DND-41 (cell line): ENCODE results near the gene AKAP9.

Experiments used
- ATAC-seq: fragments of 200-7000 bp; cut with Tn5 transposase; 3 replicates; pipeline ENCODE4 v1.9.1; 2021; ENCODE audit warnings: low read depth; ENCODE audit not compliant: insufficient read depth
- DNase-seq: peaks from one replicate; pipeline ENCODE4 v3.0.0-alpha.2; 2020
- H2AFZ ChIP-seq: 2 replicates; pipeline ENCODE4 v1.6.0; 2012; ENCODE audit warnings: low read depth, low read length
- H3K27ac ChIP-seq: 2 replicates; pipeline ENCODE4 v1.5.1; 2012; ENCODE audit warnings: low read length, inconsistent platforms
- H3K27me3 ChIP-seq: fragments of 200-600 bp; sonication (generic); 2 replicates; pipeline ENCODE4 v1.6.0; 2012; ENCODE audit warnings: low read length, mild to moderate bottlenecking, inconsistent platforms; ENCODE audit not compliant: insufficient read depth, poor library complexity
- H3K36me3 ChIP-seq: 2 replicates; pipeline ENCODE4 v1.5.1; 2012; ENCODE audit warnings: low read length, inconsistent platforms; ENCODE audit not compliant: insufficient read depth
- H3K4me1 ChIP-seq: 2 replicates; pipeline ENCODE4 v1.5.1; 2012; ENCODE audit warnings: mild to moderate bottlenecking, low read length; ENCODE audit not compliant: insufficient read depth
- H3K4me2 ChIP-seq: 2 replicates; pipeline ENCODE4 v1.6.0; 2012; ENCODE audit warnings: mild to moderate bottlenecking, moderate library complexity, low read length, inconsistent platforms; ENCODE audit not compliant: insufficient read depth
- H3K4me3 ChIP-seq, 2 experiments: fragments of 200-600 bp in 1 of 2; shearing (Covaris generic) in 1 of 2; 2 replicates each; pipeline ENCODE4 v1.5.1; 2012 to 2016; ENCODE audit warnings: inconsistent platforms in 2 of 2, low read length in 2 of 2, mild to moderate bottlenecking in 2 of 2, low read depth in 1 of 2, moderate library complexity in 1 of 2
- H3K79me2 ChIP-seq: 2 replicates; pipeline ENCODE4 v1.6.0; 2012; ENCODE audit warnings: low read length, inconsistent platforms; ENCODE audit not compliant: insufficient read depth
- H3K9ac ChIP-seq: 2 replicates; pipeline ENCODE4 v1.6.0; 2012; ENCODE audit warnings: low read depth, mild to moderate bottlenecking, inconsistent platforms, low read length, moderate library complexity
- H3K9me3 ChIP-seq: 2 replicates; pipeline ENCODE4 v1.5.1; 2012; ENCODE audit warnings: low read length, moderate library complexity, mild to moderate bottlenecking, inconsistent platforms; ENCODE audit not compliant: insufficient read depth, severe bottlenecking
- H4K20me1 ChIP-seq: 2 replicates; pipeline ENCODE4 v1.6.0; 2012; ENCODE audit warnings: low read length; ENCODE audit not compliant: insufficient read depth
- EZH2 ChIP-seq: IDR thresholded peaks from 3 replicates; pipeline ENCODE4 v1.6.1; 2012; ENCODE audit warnings: borderline replicate concordance, low read depth, mild to moderate bottlenecking, moderate library complexity, low read length, inconsistent platforms; ENCODE audit not compliant: severe bottlenecking
- TF ChIP-seq, protein P1 (sequence below): IDR thresholded peaks from 2 replicates; pipeline ENCODE4 v1.5.1; 2012; ENCODE audit warnings: borderline replicate concordance, low read length, moderate library complexity, mild to moderate bottlenecking; ENCODE audit not compliant: poor library complexity, severe bottlenecking; ENCODE audit errors: extremely low read depth

The AKAP9 gene

DNA sequence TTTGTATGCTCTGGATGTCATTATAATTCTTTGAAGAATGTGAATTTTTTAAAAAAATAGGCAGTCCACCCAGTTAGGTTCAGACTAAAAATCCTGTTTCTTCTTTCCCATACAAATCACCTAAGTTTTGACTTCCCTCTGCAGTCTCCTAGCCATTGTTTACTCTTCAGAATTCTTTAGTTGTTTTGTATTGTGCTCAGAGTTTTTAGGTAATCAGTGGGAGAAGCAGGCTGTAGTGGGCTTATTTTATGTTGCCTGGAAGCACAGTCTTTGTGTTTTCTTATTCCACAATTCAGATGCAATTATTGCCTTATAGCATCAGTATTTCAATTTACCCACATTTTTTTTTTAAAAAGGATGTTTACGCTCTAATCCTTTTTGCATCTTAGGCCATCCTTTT lies 94.9 kb downstream of the AKAP9 start:
- no peaks in the 10 kb centered on the region for H3K79me2 ChIP-seq
- ATAC-seq = no peak
- no peak overlapping the region for H3K27ac ChIP-seq
- H3K36me3 ChIP-seq = peaks cover 27% of the 10 kb centered on the region; the same call in 1 of the 2 replicates
- no peak overlapping the region for H3K4me2 ChIP-seq
- no peak overlapping the region for H3K4me3 ChIP-seq
- TF ChIP-seq, protein P1, sequence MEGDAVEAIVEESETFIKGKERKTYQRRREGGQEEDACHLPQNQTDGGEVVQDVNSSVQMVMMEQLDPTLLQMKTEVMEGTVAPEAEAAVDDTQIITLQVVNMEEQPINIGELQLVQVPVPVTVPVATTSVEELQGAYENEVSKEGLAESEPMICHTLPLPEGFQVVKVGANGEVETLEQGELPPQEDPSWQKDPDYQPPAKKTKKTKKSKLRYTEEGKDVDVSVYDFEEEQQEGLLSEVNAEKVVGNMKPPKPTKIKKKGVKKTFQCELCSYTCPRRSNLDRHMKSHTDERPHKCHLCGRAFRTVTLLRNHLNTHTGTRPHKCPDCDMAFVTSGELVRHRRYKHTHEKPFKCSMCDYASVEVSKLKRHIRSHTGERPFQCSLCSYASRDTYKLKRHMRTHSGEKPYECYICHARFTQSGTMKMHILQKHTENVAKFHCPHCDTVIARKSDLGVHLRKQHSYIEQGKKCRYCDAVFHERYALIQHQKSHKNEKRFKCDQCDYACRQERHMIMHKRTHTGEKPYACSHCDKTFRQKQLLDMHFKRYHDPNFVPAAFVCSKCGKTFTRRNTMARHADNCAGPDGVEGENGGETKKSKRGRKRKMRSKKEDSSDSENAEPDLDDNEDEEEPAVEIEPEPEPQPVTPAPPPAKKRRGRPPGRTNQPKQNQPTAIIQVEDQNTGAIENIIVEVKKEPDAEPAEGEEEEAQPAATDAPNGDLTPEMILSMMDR = no peak
- no peak for TF ChIP-seq EZH2
- no peaks in the 10 kb centered on the region for H3K4me1 ChIP-seq
- no peaks in the 10 kb centered on the region for H3K27me3 ChIP-seq
- no peaks in the 10 kb centered on the region for H3K9me3 ChIP-seq
- H3K9ac ChIP-seq = no peak overlapping the region
- no peak overlapping the region for H2AFZ ChIP-seq
- H4K20me1 ChIP-seq = no peaks in the 10 kb centered on the region
- DNase-seq = no peak

DNA sequence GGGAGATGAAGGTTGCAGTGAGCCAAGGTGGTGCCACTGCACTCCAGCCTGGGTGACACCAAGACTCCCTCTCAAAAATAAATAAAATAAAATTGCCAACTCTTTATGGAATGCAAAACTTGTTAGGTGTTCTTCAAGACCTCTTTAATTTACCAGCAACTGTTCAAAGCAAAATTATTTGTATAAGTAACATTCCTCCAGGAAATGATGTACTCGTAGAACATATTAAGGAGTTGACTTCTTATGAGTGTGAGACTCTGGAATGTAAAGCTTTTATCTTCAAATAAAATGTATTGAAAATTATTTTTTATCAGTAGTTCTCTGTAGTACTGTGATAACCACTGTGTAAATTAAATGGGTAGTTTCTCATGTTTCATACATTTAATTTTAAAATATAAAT lies 99.2 kb downstream of the AKAP9 start:
- Histone ChIP-seq H3K9me3 (no peaks in the 10 kb centered on the region), H3K9ac (no peak overlapping the region), H3K27me3 (no peaks in the 10 kb centered on the region), H3K36me3 (peaks cover 31% of the 10 kb centered on the region), H3K79me2 (no peaks in the 10 kb centered on the region), H2AFZ (no peak overlapping the region), H3K4me2 (no peak overlapping the region), H3K4me1 (no peaks in the 10 kb centered on the region), H3K27ac (no peak overlapping the region), H3K4me3 (no peak overlapping the region), H4K20me1 (no peaks in the 10 kb centered on the region)
- no peak for ATAC-seq
- TF ChIP-seq, protein P1 = no peak
- no peak for DNase-seq

DNA sequence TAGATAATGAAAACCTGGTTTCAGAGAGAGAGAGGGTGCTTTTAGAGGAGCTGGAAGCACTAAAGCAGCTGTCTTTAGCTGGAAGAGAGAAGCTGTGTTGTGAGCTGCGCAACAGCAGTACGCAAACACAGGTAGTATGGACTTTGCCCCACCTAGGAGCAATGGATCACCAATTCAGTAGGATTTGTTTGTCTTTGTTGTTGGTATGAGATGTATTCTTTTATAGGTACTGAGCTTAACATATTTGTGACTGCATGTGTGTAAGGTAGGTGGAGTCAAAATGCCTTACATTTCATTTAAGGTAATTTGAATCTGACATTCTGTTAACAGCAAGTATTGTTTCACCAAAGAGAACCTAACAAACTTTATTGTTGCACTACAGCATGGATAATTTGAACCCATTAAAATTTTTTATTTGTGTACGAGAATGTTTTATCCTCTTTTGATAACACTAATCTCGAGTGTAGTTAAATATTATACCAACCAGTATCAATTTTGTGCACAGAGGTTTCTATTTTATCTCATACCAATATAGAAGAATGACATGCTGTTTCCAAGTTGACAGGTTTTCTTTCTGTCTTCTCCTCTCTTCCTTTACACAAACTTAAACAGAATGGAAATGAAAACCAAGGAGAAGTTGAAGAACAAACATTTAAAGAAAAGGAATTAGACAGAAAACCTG lies 101.5 kb downstream of the AKAP9 start:
- ATAC-seq (no peak), DNase-seq (no peak)
- Histone ChIP-seq H3K27me3 (no peaks in the 10 kb centered on the region), H3K4me2 (no peak overlapping the region), H3K9ac (no peak overlapping the region), H3K4me3 (no peak overlapping the region), H4K20me1 (no peaks in the 10 kb centered on the region), H3K9me3 (no peaks in the 10 kb centered on the region), H3K79me2 (no peaks in the 10 kb centered on the region), H3K36me3 (peaks cover 39% of the 10 kb centered on the region), H3K27ac (no peak overlapping the region), H3K4me1 (no peaks in the 10 kb centered on the region), H2AFZ (no peak overlapping the region)
- TF ChIP-seq EZH2 = no peak

DNA sequence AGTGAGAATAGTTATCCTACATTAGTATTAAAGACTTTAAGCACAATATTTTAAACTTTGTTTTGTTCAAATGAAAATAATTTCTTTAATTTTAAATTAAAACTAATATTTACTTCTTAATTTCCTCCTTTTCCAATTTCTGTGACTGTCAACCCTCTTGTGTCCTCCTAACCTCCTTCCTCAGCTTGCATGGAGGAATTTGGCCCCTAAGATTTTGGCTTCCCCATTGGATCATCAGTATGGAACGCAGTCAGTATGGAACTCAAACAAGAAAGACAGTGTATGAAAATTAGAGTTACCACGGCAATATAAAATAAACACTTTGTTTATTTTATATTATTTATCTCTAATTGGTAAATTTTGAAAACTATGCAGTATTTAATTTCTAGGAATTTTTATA lies 102.4 kb downstream of the AKAP9 start:
- Histone ChIP-seq H3K27ac (no peak overlapping the region), H3K79me2 (no peaks in the 10 kb centered on the region), H3K27me3 (no peaks in the 10 kb centered on the region), H3K9ac (no peak overlapping the region), H2AFZ (no peak overlapping the region), H3K4me1 (no peaks in the 10 kb centered on the region), H3K4me3 (no peak overlapping the region), H3K9me3 (no peaks in the 10 kb centered on the region), H3K36me3 (peaks cover 45% of the 10 kb centered on the region), H3K4me2 (no peak overlapping the region), H4K20me1 (no peaks in the 10 kb centered on the region)
- no peak for TF ChIP-seq EZH2
- TF ChIP-seq, protein P1 = no peak
- ATAC-seq = no peak
- DNase-seq = no peak
